GM23248 (cell line): ENCODE data around the gene GOLIM4. TPM values are rescaled to one million over a fixed set of nuclear protein-coding genes. Genes with fewer than 3 reads are reported as not detected.

ENCODE experiments used
- DNase-seq: peaks from one replicate; pipeline ENCODE4 v3.0.0-alpha.2; 2015
- H2AFZ ChIP-seq: fragments of 200-600 bp; sonication (generic); 2 replicates; pipeline ENCODE4 v1.6.1; 2016; ENCODE audit warnings: antibody characterized with exemption
- H3F3A ChIP-seq: fragments of 200-600 bp; sonication (generic); 2 replicates; pipeline ENCODE4 v1.6.1; 2016; ENCODE audit warnings: mild to moderate bottlenecking, antibody characterized with exemption, mixed run types; ENCODE audit not compliant: insufficient read depth
- H3K27ac ChIP-seq: fragments of 200-600 bp; sonication (generic); 2 replicates; pipeline ENCODE4 v1.5.1; 2016; ENCODE audit warnings: mild to moderate bottlenecking
- H3K27me3 ChIP-seq: fragments of 200-600 bp; sonication (generic); replicated peaks from 2 replicates; pipeline ENCODE4 v1.6.1; 2016; ENCODE audit warnings: mild to moderate bottlenecking; ENCODE audit not compliant: insufficient read depth
- H3K36me3 ChIP-seq: fragments of 200-600 bp; sonication (generic); 2 replicates; pipeline ENCODE4 v1.6.1; 2016; ENCODE audit warnings: low read depth, mild to moderate bottlenecking
- H3K4me1 ChIP-seq: fragments of 200-600 bp; sonication (generic); 2 replicates; pipeline ENCODE4 v1.6.1; 2016; ENCODE audit warnings: mild to moderate bottlenecking; ENCODE audit not compliant: insufficient read depth
- H3K4me2 ChIP-seq: fragments of 200-600 bp; sonication (generic); one replicate; pipeline ENCODE4 v1.6.1; 2016; ENCODE audit warnings: mild to moderate bottlenecking; ENCODE audit not compliant: unreplicated experiment
- H3K4me3 ChIP-seq: fragments of 200-600 bp; sonication (generic); 2 replicates; pipeline ENCODE4 v1.5.1; 2016; ENCODE audit warnings: mild to moderate bottlenecking
- H3K79me2 ChIP-seq: fragments of 200-600 bp; sonication (generic); 2 replicates; pipeline ENCODE4 v1.6.1; 2016; ENCODE audit warnings: mild to moderate bottlenecking; ENCODE audit not compliant: insufficient read depth
- H3K9ac ChIP-seq: fragments of 200-600 bp; sonication (generic); 2 replicates; pipeline ENCODE4 v1.6.1; 2016; ENCODE audit warnings: mild to moderate bottlenecking
- H3K9me2 ChIP-seq: fragments of 200-600 bp; sonication (generic); 2 replicates; pipeline ENCODE4 v1.6.1; 2016; ENCODE audit warnings: mixed run types, mild to moderate bottlenecking, moderate library complexity; ENCODE audit not compliant: insufficient read depth
- H3K9me3 ChIP-seq: fragments of 200-600 bp; sonication (generic); one replicate; pipeline ENCODE4 v1.6.1; 2017; ENCODE audit warnings: low read depth
- H4K20me1 ChIP-seq: fragments of 200-600 bp; sonication (generic); 2 replicates; pipeline ENCODE4 v1.6.0; 2016; ENCODE audit not compliant: insufficient read depth
- EZH2 ChIP-seq: fragments of 200-600 bp; sonication (generic); IDR thresholded peaks from 2 replicates; pipeline ENCODE4 v1.6.1; 2018; ENCODE audit warnings: antibody characterized with exemption, mild to moderate bottlenecking; ENCODE audit not compliant: insufficient read depth, poor library complexity, severe bottlenecking
- EZH2phosphoT487 ChIP-seq: fragments of 200-600 bp; sonication (generic); IDR thresholded peaks from 2 replicates; pipeline ENCODE4 v1.6.1; 2018; ENCODE audit warnings: antibody characterized with exemption, moderate library complexity, mild to moderate bottlenecking, low read depth; ENCODE audit not compliant: insufficient read depth
- whole genome bisulfite sequencing, 2 experiments: methylation state at CpG; one replicate each; pipeline ENCODE4 v1.1.6; 2015 to 2017; ENCODE audit warnings: low lambda C conversion rate in 2 of 2, low coverage in 1 of 2; ENCODE audit errors: missing lambda C conversion rate in 2 of 2; 5-methylcytosine and 5-hydroxymethylcytosine counted together
- in situ Hi-C: fragments of 300-500 bp; cut with MboI; formaldehyde crosslinking; loops from 2 replicates; pipeline ENCODE4 v1.15.0; 2020
- polyA plus RNA-seq: library from polyadenylated mRNA; unstranded; fragments of >200 nt; fragmentation: Nextera tagmentation; extraction: Ambion mirVana; gene quantifications from 2 replicates; pipeline ENCODE4 v1.2.1, GENCODE V29; 2016
- total RNA-seq: library from RNA; depleted of rRNA; stranded (reverse); fragments of >200 nt; shearing (Covaris generic); gene quantifications from 2 replicates; pipeline ENCODE4 v1.2.3, GENCODE V29; 2014

GOLIM4 gene
- total and polyA plus RNA-seq, 2 experiments from 2014 or later = 66.8 to 84.4 TPM

- TF ChIP-seq EZH2 (no peak), EZH2phosphoT487 (no peak)
- 65 to 67% methylated on average over 8 of the region's 8 CpGs for WGBS, 2 experiments
- peaks cover 92% of the 10 kb centered on the region for H3K79me2 ChIP-seq
These were observed 24.0 kb downstream of the GOLIM4 start for GRCh38 chr3:168071591-168072322.

GRCh38 chr3:168070919-168071318, 24.8 kb downstream of the GOLIM4 start:
- H3K27me3 ChIP-seq = no peaks in the 10 kb centered on the region
- DNase-seq = peak; percentile 42
- peaks cover 50% of the 10 kb centered on the region for H3K4me1 ChIP-seq
- peak overlapping the region; percentile 61 for H3K4me2 ChIP-seq
- WGBS, 2 experiments = 61 to 78% methylated on average over 2 of the region's 2 CpGs
- peak overlapping the region; percentile 97 for H3K27ac ChIP-seq
- in situ Hi-C loops = no loop called here
- H3K9ac ChIP-seq = peak overlapping the region; percentile 69
- no peaks in the 10 kb centered on the region for H3K9me2 ChIP-seq
- peaks cover 52% of the 10 kb centered on the region for H3F3A ChIP-seq
- no peaks in the 10 kb centered on the region for H3K36me3 ChIP-seq
- no peaks in the 10 kb centered on the region for H4K20me1 ChIP-seq
- peak overlapping the region; percentile 37 for H3K4me3 ChIP-seq
- H2AFZ ChIP-seq = no peak overlapping the region
- TF ChIP-seq EZH2phosphoT487 = no peak
- TF ChIP-seq EZH2 = no peak
- no peaks in the 10 kb centered on the region for H3K9me3 ChIP-seq
- H3K79me2 ChIP-seq = peaks cover 92% of the 10 kb centered on the region

More at GRCh38 chr3:168071591-168072322, 24.0 kb downstream of the GOLIM4 start:
- peak overlapping the region; percentile 37 for H3K4me3 ChIP-seq
- H3K9me3 ChIP-seq = no peaks in the 10 kb centered on the region
- H3F3A ChIP-seq = peaks cover 52% of the 10 kb centered on the region
- in situ Hi-C loops = no loop called here
- H3K27ac ChIP-seq = peak overlapping the region; percentile 97
- peaks cover 44% of the 10 kb centered on the region for H3K4me1 ChIP-seq
- no peak overlapping the region for H2AFZ ChIP-seq
- no peaks in the 10 kb centered on the region for H4K20me1 ChIP-seq
- DNase-seq = peak; percentile 96
- H3K27me3 ChIP-seq = no peaks in the 10 kb centered on the region
- H3K9me2 ChIP-seq = no peaks in the 10 kb centered on the region
- H3K4me2 ChIP-seq = peak overlapping the region; percentile 61
- H3K36me3 ChIP-seq = no peaks in the 10 kb centered on the region
- H3K9ac ChIP-seq = peak overlapping the region; percentile 78

- Histone ChIP-seq H3K36me3 (no peaks in the 10 kb centered on the region), H3K9ac (no peak overlapping the region), H3K27me3 (no peaks in the 10 kb centered on the region), H3F3A (peaks cover 40% of the 10 kb centered on the region), H2AFZ (no peak overlapping the region), H3K79me2 (peaks cover 92% of the 10 kb centered on the region), H3K9me3 (no peaks in the 10 kb centered on the region), H3K4me3 (no peak overlapping the region), H3K9me2 (no peaks in the 10 kb centered on the region), H3K4me1 (peaks cover 57% of the 10 kb centered on the region), H3K4me2 (no peak overlapping the region), H3K27ac (no peak overlapping the region), H4K20me1 (no peaks in the 10 kb centered on the region)
- TF ChIP-seq EZH2phosphoT487 (no peak), EZH2 (no peak)
- in situ Hi-C loops = no loop called here
- DNase-seq = no peak
- WGBS, 2 experiments = 98% methylated on average over 2 of the region's 2 CpGs
These were observed 27.4 kb downstream of the GOLIM4 start for GRCh38 chr3:168068346-168068745.

GRCh38 chr3:168066882-168067281, 28.8 kb downstream of the GOLIM4 start:
- H3F3A ChIP-seq = peaks cover 27% of the 10 kb centered on the region
- H3K36me3 ChIP-seq = no peaks in the 10 kb centered on the region
- no peak for DNase-seq
- H3K9ac ChIP-seq = peak overlapping the region; percentile 11; the same call in 1 of the 2 replicates
- TF ChIP-seq EZH2phosphoT487 (no peak), EZH2 (no peak)
- no peak overlapping the region for H3K27ac ChIP-seq
- H4K20me1 ChIP-seq = no peaks in the 10 kb centered on the region
- in situ Hi-C loops = no loop called here
- H3K9me2 ChIP-seq = no peaks in the 10 kb centered on the region
- H3K4me2 ChIP-seq = peak overlapping the region; percentile 30
- H3K79me2 ChIP-seq = peaks cover 92% of the 10 kb centered on the region
- H3K4me1 ChIP-seq = peaks cover 57% of the 10 kb centered on the region
- peak overlapping the region; percentile 22 for H3K4me3 ChIP-seq
- H2AFZ ChIP-seq = no peak overlapping the region
- no peaks in the 10 kb centered on the region for H3K9me3 ChIP-seq
- H3K27me3 ChIP-seq = no peaks in the 10 kb centered on the region

DNA sequence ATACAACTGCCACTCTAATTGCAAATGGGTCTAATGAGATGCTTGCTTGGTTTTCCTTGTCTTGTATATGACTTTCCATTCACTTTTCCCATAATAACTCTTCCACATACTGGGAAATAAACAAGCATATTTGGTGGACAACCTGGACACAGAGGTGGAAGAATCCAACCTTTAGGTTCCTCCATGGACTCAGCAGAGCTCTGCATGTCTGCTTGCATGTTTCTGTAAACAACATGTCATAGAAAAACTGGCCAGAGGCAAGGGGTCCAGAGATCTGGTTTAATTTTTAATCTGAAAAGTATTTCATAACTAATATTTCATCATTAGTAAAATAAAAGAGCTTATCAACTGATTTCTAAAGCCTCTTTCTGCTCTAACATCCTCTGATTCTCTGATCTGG, 30.2 kb downstream of the GOLIM4 start:
- no peaks in the 10 kb centered on the region for H3K9me3 ChIP-seq

More for the DNA sequence above, 30.2 kb downstream of the GOLIM4 start:
- no peak overlapping the region for H3K4me3 ChIP-seq
- peaks cover 26% of the 10 kb centered on the region for H3F3A ChIP-seq
- peaks cover 57% of the 10 kb centered on the region for H3K4me1 ChIP-seq
- no peak overlapping the region for H3K27ac ChIP-seq
- H4K20me1 ChIP-seq = no peaks in the 10 kb centered on the region
- TF ChIP-seq EZH2phosphoT487 = no peak
- no peak for TF ChIP-seq EZH2
- no peak for DNase-seq
- H3K79me2 ChIP-seq = peaks cover 100% of the 10 kb centered on the region
- H3K36me3 ChIP-seq = no peaks in the 10 kb centered on the region
- in situ Hi-C loops = no loop called here
- H3K27me3 ChIP-seq = no peaks in the 10 kb centered on the region
- no peaks in the 10 kb centered on the region for H3K9me2 ChIP-seq
- peak overlapping the region; percentile 30 for H3K4me2 ChIP-seq
- H2AFZ ChIP-seq = no peak overlapping the region
- H3K9ac ChIP-seq = 0 out of 2 replicates have a peak overlapping the region, but pooled peaks have one; percentile 11
